Immature natural killer cell (primary cell): Measurements from ENCODE around the gene PAQR9. TPM values are rescaled to one million over a fixed set of nuclear protein-coding genes. Genes with fewer than 3 reads are reported as not detected.

Source experiments
- DNase-seq, 3 donors: peaks; one replicate each; pipeline ENCODE4 v3.0.0; 2022; ENCODE audit warnings: mixed read lengths in 1 of 3
- H3K27ac Mint-ChIP-seq, 6 donors: one replicate each; pipeline ENCODE4 v1.8.0; 2020; ENCODE audit warnings: mixed read lengths in 6 of 6, mild to moderate bottlenecking in 5 of 6, inconsistent platforms in 4 of 6, moderate library complexity in 3 of 6
- H3K27me3 Mint-ChIP-seq, 3 donors: one replicate each; pipeline ENCODE4 v1.8.0; 2020 to 2021; ENCODE audit warnings: low read depth in 3 of 3, mild to moderate bottlenecking in 3 of 3, mixed read lengths in 3 of 3, moderate library complexity in 3 of 3, inconsistent platforms in 1 of 3
- H3K36me3 Mint-ChIP-seq, 3 donors: one replicate each; pipeline ENCODE4 v1.8.0; 2020; ENCODE audit warnings: mixed read lengths in 3 of 3, inconsistent platforms in 2 of 3, mild to moderate bottlenecking in 2 of 3
- H3K4me1 Mint-ChIP-seq, 2 donors: one replicate each; pipeline ENCODE4 v1.8.0; 2020; ENCODE audit warnings: inconsistent platforms in 2 of 2, mild to moderate bottlenecking in 2 of 2, mixed read lengths in 2 of 2, moderate library complexity in 1 of 2
- H3K4me3 Mint-ChIP-seq, 5 donors: one replicate each; pipeline ENCODE4 v1.8.0; 2020; ENCODE audit warnings: mild to moderate bottlenecking in 5 of 5, mixed read lengths in 5 of 5, inconsistent platforms in 3 of 5, moderate library complexity in 3 of 5
- H3K9me3 Mint-ChIP-seq, 6 donors: one replicate each; pipeline ENCODE4 v1.8.0; 2020; ENCODE audit warnings: mild to moderate bottlenecking in 6 of 6, mixed read lengths in 6 of 6, inconsistent platforms in 4 of 6, moderate library complexity in 3 of 6
- polyA plus RNA-seq, 3 donors: library from polyadenylated mRNA; unstranded; fragments of 300-500 nt; fragmentation: Illumina TruSeq; gene quantifications; one replicate each; pipeline ENCODE4 v1.2.3, GENCODE V29; 2021

PAQR9 gene
- polyA plus RNA-seq, 3 donors from 2014 or later = not detected

- Mint-ChIP-seq H3K4me3 (no peak overlapping the region), H3K9me3 (no peaks in the 10 kb centered on the region), H3K27me3 (peaks cover 0 to 11% (median 10%) of the 10 kb centered on the region in 3 donors), H3K27ac (no peak overlapping the region), H3K36me3 (no peaks in the 10 kb centered on the region), H3K4me1 (no peaks in the 10 kb centered on the region)
- DNase-seq = no peak
Observed at GRCh38 chr3:142973217-142974009, 9.9 kb upstream of the PAQR9 start.

GRCh38 chr3:142972092-142972753, 8.7 kb upstream of the PAQR9 start:
- peaks cover 0 to 11% (median 10%) of the 10 kb centered on the region in 3 donors for H3K27me3 Mint-ChIP-seq
- H3K9me3 Mint-ChIP-seq = no peaks in the 10 kb centered on the region
- H3K27ac Mint-ChIP-seq = no peak overlapping the region
- DNase-seq = no peak
- H3K4me3 Mint-ChIP-seq = no peak overlapping the region
- H3K4me1 Mint-ChIP-seq = no peaks in the 10 kb centered on the region
- H3K36me3 Mint-ChIP-seq = no peaks in the 10 kb centered on the region

- H3K4me3 Mint-ChIP-seq = no peak overlapping the region
Observed at GRCh38 chr3:142971431-142971830, 8.0 kb upstream of the PAQR9 start.

GRCh38 chr3:142968319-142969025, 5.0 kb upstream of the PAQR9 start:
- Mint-ChIP-seq H3K9me3 (peaks cover 0 to 3% (median 0%) of the 10 kb centered on the region in 6 donors), H3K27ac (no peak overlapping the region), H3K36me3 (peaks cover 0 to 4% (median 4%) of the 10 kb centered on the region in 3 donors), H3K27me3 (peaks cover 5 to 13% (median 9%) of the 10 kb centered on the region in 3 donors), H3K4me3 (no peak overlapping the region), H3K4me1 (peaks cover 7% of the 10 kb centered on the region in 2 donors)
- DNase-seq = no peak

More at GRCh38 chr3:142971431-142971830, 8.0 kb upstream of the PAQR9 start:
- H3K4me1 Mint-ChIP-seq = no peaks in the 10 kb centered on the region
- H3K9me3 Mint-ChIP-seq = no peaks in the 10 kb centered on the region
- H3K27me3 Mint-ChIP-seq = peaks cover 0 to 11% (median 10%) of the 10 kb centered on the region in 3 donors
- no peaks in the 10 kb centered on the region for H3K36me3 Mint-ChIP-seq
- DNase-seq = no peak
- H3K27ac Mint-ChIP-seq = no peak overlapping the region

- Mint-ChIP-seq H3K36me3 (peaks cover 0 to 4% (median 4%) of the 10 kb centered on the region in 3 donors), H3K4me3 (no peak overlapping the region), H3K27ac (no peak overlapping the region), H3K9me3 (peaks cover 0 to 3% (median 0%) of the 10 kb centered on the region in 6 donors), H3K27me3 (peaks cover 10 to 19% (median 16%) of the 10 kb centered on the region in 3 donors), H3K4me1 (peaks cover 17 to 19% of the 10 kb centered on the region in 2 donors)
- no peak for DNase-seq
Observed at GRCh38 chr3:142966808-142967207, 3.3 kb upstream of the PAQR9 start.

- peaks cover 18 to 21% of the 10 kb centered on the region in 2 donors for H3K4me1 Mint-ChIP-seq
- no peak for DNase-seq
Observed at GRCh38 chr3:142965581-142965980, 2.1 kb upstream of the PAQR9 start.

GRCh38 chr3:142963234-142963515, 299 bp downstream of the PAQR9 start:
- H3K4me1 Mint-ChIP-seq = peaks cover 18 to 21% of the 10 kb centered on the region in 2 donors
- H3K27me3 Mint-ChIP-seq = peaks cover 13 to 32% (median 22%) of the 10 kb centered on the region in 3 donors
- no peak overlapping the region for H3K27ac Mint-ChIP-seq
- H3K36me3 Mint-ChIP-seq = peaks cover 0 to 4% (median 4%) of the 10 kb centered on the region in 3 donors
- DNase-seq = no peak
- peak overlapping the region in 1 of 5 donors; percentile 72 for H3K4me3 Mint-ChIP-seq
- H3K9me3 Mint-ChIP-seq = peaks cover 0 to 3% (median 0%) of the 10 kb centered on the region in 6 donors

More at GRCh38 chr3:142965581-142965980, 2.1 kb upstream of the PAQR9 start:
- peaks cover 0 to 3% (median 0%) of the 10 kb centered on the region in 6 donors for H3K9me3 Mint-ChIP-seq
- H3K36me3 Mint-ChIP-seq = peaks cover 0 to 4% (median 4%) of the 10 kb centered on the region in 3 donors
- H3K27ac Mint-ChIP-seq = no peak overlapping the region
- no peak overlapping the region for H3K4me3 Mint-ChIP-seq
- peaks cover 10 to 24% (median 23%) of the 10 kb centered on the region in 3 donors for H3K27me3 Mint-ChIP-seq

GRCh38 chr3:142962520-142963233, 797 bp downstream of the PAQR9 start:
- DNase-seq = no peak
- Mint-ChIP-seq H3K4me1 (peaks cover 18 to 21% of the 10 kb centered on the region in 2 donors), H3K4me3 (peak overlapping the region; percentile 66 to 74 (median 73)), H3K36me3 (peaks cover 0 to 4% (median 4%) of the 10 kb centered on the region in 3 donors), H3K27me3 (peaks cover 13 to 36% (median 22%) of the 10 kb centered on the region in 3 donors), H3K9me3 (peaks cover 0 to 3% (median 0%) of the 10 kb centered on the region in 6 donors), H3K27ac (no peak overlapping the region)

GRCh38 chr3:142962175-142962519, 1.3 kb downstream of the PAQR9 start:
- Mint-ChIP-seq H3K9me3 (peaks cover 0 to 3% (median 0%) of the 10 kb centered on the region in 6 donors), H3K27ac (no peak overlapping the region), H3K36me3 (peaks cover 0 to 4% (median 4%) of the 10 kb centered on the region in 3 donors), H3K4me1 (peaks cover 18 to 21% of the 10 kb centered on the region in 2 donors), H3K4me3 (peak overlapping the region; percentile 54 to 74 (median 70)), H3K27me3 (peaks cover 13 to 40% (median 24%) of the 10 kb centered on the region in 3 donors)
- DNase-seq = no peak

GRCh38 chr3:142961539-142961938, 1.9 kb downstream of the PAQR9 start:
- Mint-ChIP-seq H3K9me3 (peaks cover 0 to 3% (median 0%) of the 10 kb centered on the region in 6 donors), H3K27ac (no peak overlapping the region), H3K4me1 (peaks cover 18 to 21% of the 10 kb centered on the region in 2 donors), H3K4me3 (peak overlapping the region in 3 of 5 donors; percentile 70 to 74 (median 73)), H3K27me3 (peaks cover 13 to 40% (median 24%) of the 10 kb centered on the region in 3 donors), H3K36me3 (peaks cover 0 to 4% (median 4%) of the 10 kb centered on the region in 3 donors)
- DNase-seq = no peak

GRCh38 chr3:142960322-142960850, 3.1 kb downstream of the PAQR9 start:
- H3K27me3 Mint-ChIP-seq = peaks cover 12 to 40% (median 24%) of the 10 kb centered on the region in 3 donors
- H3K27ac Mint-ChIP-seq = no peak overlapping the region
- H3K4me1 Mint-ChIP-seq = peaks cover 18 to 21% of the 10 kb centered on the region in 2 donors
- H3K36me3 Mint-ChIP-seq = peaks cover 0 to 4% (median 4%) of the 10 kb centered on the region in 3 donors
- no peak overlapping the region for H3K4me3 Mint-ChIP-seq
- H3K9me3 Mint-ChIP-seq = peaks cover 0 to 3% (median 0%) of the 10 kb centered on the region in 6 donors
- no peak for DNase-seq

- no peak for DNase-seq
- Mint-ChIP-seq H3K9me3 (peaks cover 0 to 2% (median 0%) of the 10 kb centered on the region in 6 donors), H3K4me3 (no peak overlapping the region), H3K4me1 (peaks cover 11 to 14% of the 10 kb centered on the region in 2 donors), H3K27ac (no peak overlapping the region), H3K27me3 (peaks cover 13 to 34% (median 18%) of the 10 kb centered on the region in 3 donors), H3K36me3 (no peaks in the 10 kb centered on the region)
Observed at GRCh38 chr3:142958707-142959106, 4.8 kb downstream of the PAQR9 start.

- Mint-ChIP-seq H3K27ac (no peak overlapping the region), H3K9me3 (no peaks in the 10 kb centered on the region), H3K36me3 (no peaks in the 10 kb centered on the region), H3K27me3 (peaks cover 8 to 18% (median 8%) of the 10 kb centered on the region in 3 donors), H3K4me1 (no peaks in the 10 kb centered on the region), H3K4me3 (no peak overlapping the region)
- no peak for DNase-seq
Observed at GRCh38 chr3:142953443-142953842, 10.0 kb downstream of the PAQR9 start.
